Nephron (organoid): ENCODE measurements around the gene ANKRD24.
"Not testable (repeated sequence)": the region's sequence is repeated elsewhere in the genome, so short reads cannot be mapped to it uniquely, and the experiment has no call there.

ENCODE experiments used
- H3K27ac Mint-ChIP-seq, 3 experiments: 2 replicates each; pipeline ENCODE4 v1.8.0; 2020; ENCODE audit warnings: mixed read lengths in 3 of 3, mild to moderate bottlenecking in 2 of 3, moderate library complexity in 1 of 3
- H3K27me3 Mint-ChIP-seq: 2 replicates; pipeline ENCODE4 v1.8.0; 2021; ENCODE audit warnings: low read depth, mild to moderate bottlenecking, moderate library complexity, mixed read lengths
- H3K36me3 Mint-ChIP-seq: 2 replicates; pipeline ENCODE4 v1.8.0; 2020; ENCODE audit warnings: low read depth, mixed read lengths
- H3K4me1 Mint-ChIP-seq: 2 replicates; pipeline ENCODE4 v1.8.0; 2020; ENCODE audit warnings: mixed read lengths
- H3K4me3 Mint-ChIP-seq, 3 experiments: 2 replicates each; pipeline ENCODE4 v1.8.0; 2020; ENCODE audit warnings: mild to moderate bottlenecking in 3 of 3, mixed read lengths in 3 of 3, moderate library complexity in 2 of 3
- H3K9me3 Mint-ChIP-seq: 2 replicates; pipeline ENCODE4 v1.8.0; 2020; ENCODE audit warnings: mixed read lengths
- CTCF ChIP-seq, 3 experiments: fragments of 200-600 bp; sonication (generic); IDR thresholded peaks; one replicate each; pipeline ENCODE4 v1.5.0; 2021; ENCODE audit warnings: antibody characterized with exemption in 3 of 3; ENCODE audit not compliant: unreplicated experiment in 3 of 3

ANKRD24 gene

GRCh38 chr19:4154571-4155312 is 27.7 kb upstream of the ANKRD24 start:
- no peak overlapping the region for H3K27ac Mint-ChIP-seq
- no peaks in the 10 kb centered on the region for H3K36me3 Mint-ChIP-seq
- H3K4me3 Mint-ChIP-seq = no peak overlapping the region
- H3K27me3 Mint-ChIP-seq = peaks cover 39% of the 10 kb centered on the region
- H3K4me1 Mint-ChIP-seq = no peaks in the 10 kb centered on the region
- no peak for TF ChIP-seq CTCF (IDR thresholded peaks at IDR 0.05; ENCODE audit: unreplicated experiment in 3 of 3)
- H3K9me3 Mint-ChIP-seq = no peaks in the 10 kb centered on the region

DNA sequence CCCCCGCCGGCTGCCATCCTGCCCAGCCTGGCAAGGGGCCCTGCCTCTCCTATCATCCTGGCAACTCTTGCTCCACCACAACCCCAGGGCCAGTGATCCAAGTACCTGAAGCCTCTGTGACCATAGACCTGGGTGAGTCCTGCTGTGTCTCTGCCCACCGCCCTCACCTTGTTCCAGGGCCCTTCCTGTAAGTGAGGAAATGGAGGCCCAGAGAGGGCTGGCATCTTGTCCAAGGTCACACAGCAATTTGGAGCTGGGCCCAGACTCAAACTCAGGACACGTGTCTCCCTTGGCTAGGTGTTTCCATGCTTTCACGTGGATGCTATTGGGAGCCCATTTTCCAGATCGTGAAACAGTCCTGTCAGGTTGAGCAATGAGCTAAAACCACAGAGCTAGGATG is 25.3 kb upstream of the ANKRD24 start:
- no peaks in the 10 kb centered on the region for H3K36me3 Mint-ChIP-seq
- peaks cover 25% of the 10 kb centered on the region for H3K27me3 Mint-ChIP-seq
- H3K9me3 Mint-ChIP-seq = no peaks in the 10 kb centered on the region
- H3K27ac Mint-ChIP-seq = no peak overlapping the region
- no peak overlapping the region for H3K4me3 Mint-ChIP-seq
- no peaks in the 10 kb centered on the region for H3K4me1 Mint-ChIP-seq
- TF ChIP-seq CTCF (IDR thresholded peaks at IDR 0.05; ENCODE audit: unreplicated experiment in 3 of 3) = no peak

GRCh38 chr19:4157971-4158370 is 24.5 kb upstream of the ANKRD24 start:
- H3K36me3 Mint-ChIP-seq, H3K9me3 Mint-ChIP-seq, H3K27ac Mint-ChIP-seq, H3K4me1 Mint-ChIP-seq, H3K4me3 Mint-ChIP-seq: not testable (repeated sequence)
- H3K27me3 Mint-ChIP-seq = peaks cover 19% of the 10 kb centered on the region

GRCh38 chr19:4161415-4162077 is 20.9 kb upstream of the ANKRD24 start:
- H3K4me3 Mint-ChIP-seq = no peak overlapping the region
- peaks cover 19% of the 10 kb centered on the region for H3K27me3 Mint-ChIP-seq
- no peaks in the 10 kb centered on the region for H3K9me3 Mint-ChIP-seq
- H3K36me3 Mint-ChIP-seq = no peaks in the 10 kb centered on the region
- TF ChIP-seq CTCF (IDR thresholded peaks at IDR 0.05; ENCODE audit: unreplicated experiment in 3 of 3) = no peak
- H3K27ac Mint-ChIP-seq = no peak overlapping the region
- H3K4me1 Mint-ChIP-seq = no peaks in the 10 kb centered on the region

GRCh38 chr19:4164262-4164661 is 18.2 kb upstream of the ANKRD24 start:
- TF ChIP-seq CTCF (IDR thresholded peaks at IDR 0.05; ENCODE audit: unreplicated experiment in 3 of 3) = no peak
- no peaks in the 10 kb centered on the region for H3K36me3 Mint-ChIP-seq
- no peak overlapping the region for H3K27ac Mint-ChIP-seq
- no peaks in the 10 kb centered on the region for H3K9me3 Mint-ChIP-seq
- H3K4me3 Mint-ChIP-seq = no peak overlapping the region
- peaks cover 36% of the 10 kb centered on the region for H3K27me3 Mint-ChIP-seq
- H3K4me1 Mint-ChIP-seq = no peaks in the 10 kb centered on the region

DNA sequence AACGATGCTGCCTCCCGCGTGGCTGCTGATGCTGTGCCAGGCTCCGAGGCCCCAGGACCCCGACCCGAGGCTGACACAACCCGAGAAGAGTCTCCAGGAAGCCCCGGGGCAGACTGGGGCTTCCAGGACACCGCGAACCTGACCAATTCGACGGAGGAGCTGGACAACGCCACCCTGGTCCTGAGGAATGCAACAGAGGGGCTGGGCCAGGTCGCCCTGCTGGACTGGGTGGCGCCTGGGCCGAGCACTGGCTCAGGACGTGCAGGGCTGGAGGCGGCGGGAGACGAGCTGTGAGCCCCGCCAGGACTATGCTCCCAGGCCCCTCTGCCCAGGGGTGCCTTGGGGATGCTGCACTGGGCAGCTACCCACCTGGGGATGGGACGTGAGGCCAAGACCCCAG is 10.8 kb upstream of the ANKRD24 start:
- peaks cover 35% of the 10 kb centered on the region for H3K27me3 Mint-ChIP-seq
- TF ChIP-seq CTCF (IDR thresholded peaks at IDR 0.05; ENCODE audit: unreplicated experiment in 3 of 3) = no peak
- H3K27ac Mint-ChIP-seq = no peak overlapping the region
- H3K4me1 Mint-ChIP-seq = no peaks in the 10 kb centered on the region
- no peaks in the 10 kb centered on the region for H3K9me3 Mint-ChIP-seq
- H3K36me3 Mint-ChIP-seq = no peaks in the 10 kb centered on the region
- no peak overlapping the region for H3K4me3 Mint-ChIP-seq
